Measurements from ENCODE around the gene CNPY4. TPM values are rescaled to one million over a fixed set of nuclear protein-coding genes. Genes with fewer than 3 reads are reported as not detected.

CNPY4 gene
- total RNA-seq, 2 experiments from 2014 or later = 11.0 to 14.0 TPM

DNA sequence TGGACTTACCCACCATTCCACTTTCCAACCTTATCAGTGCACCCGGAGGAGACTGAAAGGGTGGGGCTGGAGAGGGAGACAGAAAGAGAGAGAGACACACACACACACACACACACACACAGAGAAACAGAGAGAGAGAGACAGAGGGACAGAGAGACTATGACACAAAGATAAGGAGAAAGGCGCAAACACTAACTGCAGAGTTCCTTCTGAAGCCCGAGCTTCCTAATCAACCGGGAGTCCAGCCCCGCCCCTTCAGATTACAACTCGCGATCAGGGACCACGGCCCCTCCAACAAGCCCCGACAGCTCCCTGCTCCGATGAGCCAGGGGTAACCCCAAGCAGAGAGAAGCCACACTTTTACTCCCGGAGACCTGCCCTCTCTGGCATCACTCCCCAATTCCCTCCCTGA lies 48.5 kb downstream of the CNPY4 start:
- CTCF ChIA-PET = interaction anchor here (0.5 to 1.3 kb wide), 6 partner anchors 9 to 462 kb away, joined by 3 to 4 read pairs (median 4); partner anchors contain the start of genes GPC2 and STAG3
- no peaks in the 10 kb centered on the region for H3K27me3 Mint-ChIP-seq
- peak overlapping the region; percentile 82 for H3K27ac Mint-ChIP-seq
- ATAC-seq (peak; percentile 8), DNase-seq (peak; percentile 28)
- peak overlapping the region; percentile 70 for H3K4me3 Mint-ChIP-seq
- POLR2A ChIA-PET = interaction anchor here (1.0 to 2.1 kb wide), 2 partner anchors 9 to 13 kb away, joined by 3 to 8 read pairs; partner anchors contain the start of genes GPC2 and STAG3
- H3K9me3 Mint-ChIP-seq (ENCODE audit: low read depth) = no peaks in the 10 kb centered on the region
- peaks cover 74% of the 10 kb centered on the region for H3K4me1 Mint-ChIP-seq
- intact Hi-C loops (cut with DNase I, micrococcal nuclease) = loop anchor here in 1 of 2 experiments (1.0 to 5.0 kb wide), 2 partner anchors 10 to 49 kb away; partner anchors contain the start of genes PVRIG and TRAPPC14
- no peaks in the 10 kb centered on the region for H3K36me3 Mint-ChIP-seq (ENCODE audit: low read depth)

DNA sequence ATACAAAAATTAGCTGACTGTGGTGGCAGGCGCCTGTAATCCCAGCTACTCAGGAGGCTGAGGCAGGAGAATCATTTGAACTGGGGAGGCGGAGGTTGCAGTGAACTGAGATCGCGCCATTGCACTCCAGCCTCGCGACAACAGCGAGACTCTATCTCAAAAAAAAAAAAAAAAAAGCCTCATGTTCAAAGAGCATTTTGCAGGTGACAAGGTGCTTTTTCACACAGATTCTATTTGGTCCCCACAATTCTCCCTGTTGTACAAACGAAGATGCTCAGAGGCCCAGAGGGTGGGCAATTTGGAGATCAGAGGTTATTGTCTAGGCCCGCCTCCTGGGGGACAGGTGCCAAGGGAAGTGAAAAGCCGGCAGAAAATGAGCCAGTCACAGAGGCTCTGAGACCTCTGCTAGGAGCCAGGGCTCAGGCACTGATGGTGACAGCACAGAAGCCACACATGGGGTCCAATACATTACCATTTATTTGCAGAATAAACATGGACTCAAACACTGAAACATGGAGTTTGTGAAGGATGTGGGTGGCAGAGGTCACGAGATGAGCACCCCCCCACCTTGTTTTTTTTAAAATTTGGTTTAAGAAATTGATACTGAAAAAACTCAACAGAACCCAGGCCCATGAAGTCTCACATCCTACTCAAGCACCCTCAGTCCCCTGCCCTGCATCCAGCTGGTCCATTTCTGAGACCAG lies 49.9 kb downstream of the CNPY4 start:
- Mint-ChIP-seq H3K4me3 (peak overlapping the region; percentile 70), H3K27me3 (no peaks in the 10 kb centered on the region), H3K27ac (peak overlapping the region; percentile 64), H3K36me3 (ENCODE audit: low read depth) (no peaks in the 10 kb centered on the region), H3K4me1 (peaks cover 60% of the 10 kb centered on the region), H3K9me3 (ENCODE audit: low read depth) (no peaks in the 10 kb centered on the region)
- DNase-seq (peak; percentile 53), ATAC-seq (peak; percentile 25)
- ChIA-PET POLR2A (interaction anchor here (0.6 to 1.0 kb wide), 3 partner anchors 9 to 23 kb away, joined by 3 to 6 read pairs (median 3); no protein-coding TSS in a partner anchor), CTCF (interaction anchor here (0.6 to 1.1 kb wide), 2 partner anchors 8 to 11 kb away, joined by 3 to 4 read pairs; partner anchors contain the start of genes GPC2 and STAG3)
- intact Hi-C loops (cut with DNase I, micrococcal nuclease) = loop anchor here in 1 of 2 experiments (5.0 kb wide), 1 partner anchor 48 kb away; the partner anchor contains the start of gene PVRIG

DNA sequence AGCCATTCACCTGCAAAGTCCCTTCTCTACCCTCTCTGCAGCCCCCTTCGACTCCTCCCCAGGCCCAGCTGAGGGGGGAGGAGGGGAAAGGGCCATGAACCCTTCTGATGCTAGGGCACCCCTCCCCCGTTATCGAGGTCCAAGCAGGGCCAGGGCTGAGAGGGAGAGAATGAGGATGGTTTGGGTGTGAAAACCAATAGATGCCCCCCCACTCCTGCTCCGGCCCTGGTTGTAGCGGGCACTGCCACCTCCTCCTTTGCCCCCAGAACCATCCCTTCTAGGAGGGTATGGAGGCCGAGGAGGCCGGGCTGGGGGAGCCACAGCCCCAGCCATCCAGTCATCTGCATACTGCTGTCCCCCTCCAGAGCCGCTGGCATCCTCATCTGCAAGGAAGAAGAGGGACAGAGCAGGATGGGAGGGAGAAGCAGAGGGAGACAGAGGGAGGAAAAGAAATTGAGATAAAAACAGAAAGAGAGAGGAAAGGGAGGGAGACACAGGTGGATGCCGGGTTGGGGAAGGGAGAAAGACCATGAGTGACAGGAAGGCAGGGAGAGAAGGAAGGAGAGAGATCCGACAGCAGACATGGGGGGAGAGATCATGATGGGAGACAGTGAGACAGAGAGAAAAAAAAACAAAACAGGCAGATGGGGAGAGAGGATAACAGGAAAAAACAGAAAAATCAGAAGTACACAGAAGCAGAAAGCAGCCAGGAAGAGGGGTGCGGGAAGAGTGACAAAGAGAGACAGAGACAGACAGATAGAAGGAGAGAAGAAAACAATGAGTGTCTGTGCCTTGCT lies 50.9 kb downstream of the CNPY4 start:
- peaks cover 60% of the 10 kb centered on the region for H3K4me1 Mint-ChIP-seq
- no peaks in the 10 kb centered on the region for H3K36me3 Mint-ChIP-seq (ENCODE audit: low read depth)
- ATAC-seq = no peak
- intact Hi-C loops (cut with DNase I, micrococcal nuclease) = no loop called here
- no peaks in the 10 kb centered on the region for H3K27me3 Mint-ChIP-seq
- ChIA-PET POLR2A (no interaction called here), CTCF (no interaction called here)
- H3K27ac Mint-ChIP-seq = peak overlapping the region; percentile 55
- peak overlapping the region; percentile 41 for H3K4me3 Mint-ChIP-seq
- no peaks in the 10 kb centered on the region for H3K9me3 Mint-ChIP-seq (ENCODE audit: low read depth)
- DNase-seq = no peak

DNA sequence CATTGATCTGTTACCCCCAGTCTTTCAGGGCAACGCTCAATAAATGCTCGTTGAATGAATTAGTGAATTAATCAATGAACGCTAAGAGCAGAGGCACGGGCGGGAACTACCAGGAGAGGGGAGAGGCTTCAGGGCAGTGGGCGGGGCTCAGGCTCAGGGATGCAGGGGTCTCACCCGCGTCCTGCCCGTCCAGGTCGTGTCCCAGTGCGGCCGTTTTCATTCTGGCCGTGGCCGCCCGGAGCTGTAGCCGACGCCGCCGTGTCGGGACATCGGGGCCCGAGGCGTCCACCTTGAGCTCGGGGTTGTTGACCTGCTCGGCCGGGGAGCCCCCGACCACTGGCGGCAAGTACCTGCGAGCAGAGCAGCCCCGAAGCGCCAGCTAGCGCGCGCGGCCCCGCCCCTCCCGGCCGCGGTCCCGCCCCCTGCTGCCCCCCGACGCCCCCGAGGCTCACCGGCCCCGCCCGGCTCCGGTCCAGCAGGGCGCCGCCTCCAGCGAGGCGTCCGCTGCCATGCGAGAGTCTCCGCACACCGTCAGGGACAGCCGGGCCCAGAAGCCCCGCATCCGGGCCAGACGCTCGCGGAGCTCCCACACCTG lies 51.8 kb downstream of the CNPY4 start:
- intact Hi-C loops (cut with DNase I, micrococcal nuclease) = no loop called here
- peak overlapping the region; percentile 41 for H3K4me3 Mint-ChIP-seq
- peaks cover 55% of the 10 kb centered on the region for H3K4me1 Mint-ChIP-seq
- H3K9me3 Mint-ChIP-seq (ENCODE audit: low read depth) = no peaks in the 10 kb centered on the region
- DNase-seq (peak; percentile 48), ATAC-seq (peak; percentile 37)
- ChIA-PET CTCF (no interaction called here), POLR2A (interaction anchor here (0.6 kb wide), 1 partner anchor 25 kb away, joined by 3 read pairs; no protein-coding TSS in a partner anchor)
- no peak overlapping the region for H3K27ac Mint-ChIP-seq
- H3K27me3 Mint-ChIP-seq = no peaks in the 10 kb centered on the region
- H3K36me3 Mint-ChIP-seq (ENCODE audit: low read depth) = no peaks in the 10 kb centered on the region

DNA sequence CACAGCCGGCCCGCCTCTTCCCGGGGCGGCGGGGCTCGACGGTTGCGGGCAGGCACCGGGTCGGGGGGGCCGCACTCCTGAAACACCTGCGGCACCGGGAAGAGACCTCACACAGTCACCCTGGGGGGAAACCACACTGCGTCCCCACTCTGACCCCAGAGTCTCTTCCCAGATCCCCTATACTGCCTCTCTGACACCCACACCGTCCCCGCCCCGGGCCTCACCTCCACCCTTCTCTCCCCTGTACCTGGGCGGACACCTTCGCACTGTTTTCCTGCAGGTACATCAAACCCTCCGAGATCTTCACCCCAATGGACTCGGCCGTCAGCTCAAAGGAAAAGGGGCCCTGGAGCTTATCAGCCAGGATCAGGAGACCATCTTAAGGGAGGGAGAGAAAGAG lies 52.4 kb downstream of the CNPY4 start:
- Mint-ChIP-seq H3K4me3 (peak overlapping the region; percentile 22), H3K27ac (no peak overlapping the region), H3K4me1 (peaks cover 54% of the 10 kb centered on the region), H3K36me3 (ENCODE audit: low read depth) (no peaks in the 10 kb centered on the region), H3K27me3 (peaks cover 3% of the 10 kb centered on the region), H3K9me3 (ENCODE audit: low read depth) (no peaks in the 10 kb centered on the region)
- POLR2A ChIA-PET = interaction anchor here (0.6 kb wide), 1 partner anchor 25 kb away, joined by 3 read pairs; no protein-coding TSS in a partner anchor
- ATAC-seq = no peak
- CTCF ChIA-PET = interaction anchor here (0.6 to 1.0 kb wide), 2 partner anchors 37 to 818 kb away, joined by 3 read pairs; no protein-coding TSS in a partner anchor
- intact Hi-C loops (cut with DNase I, micrococcal nuclease) = no loop called here
- peak; percentile 29 for DNase-seq

DNA sequence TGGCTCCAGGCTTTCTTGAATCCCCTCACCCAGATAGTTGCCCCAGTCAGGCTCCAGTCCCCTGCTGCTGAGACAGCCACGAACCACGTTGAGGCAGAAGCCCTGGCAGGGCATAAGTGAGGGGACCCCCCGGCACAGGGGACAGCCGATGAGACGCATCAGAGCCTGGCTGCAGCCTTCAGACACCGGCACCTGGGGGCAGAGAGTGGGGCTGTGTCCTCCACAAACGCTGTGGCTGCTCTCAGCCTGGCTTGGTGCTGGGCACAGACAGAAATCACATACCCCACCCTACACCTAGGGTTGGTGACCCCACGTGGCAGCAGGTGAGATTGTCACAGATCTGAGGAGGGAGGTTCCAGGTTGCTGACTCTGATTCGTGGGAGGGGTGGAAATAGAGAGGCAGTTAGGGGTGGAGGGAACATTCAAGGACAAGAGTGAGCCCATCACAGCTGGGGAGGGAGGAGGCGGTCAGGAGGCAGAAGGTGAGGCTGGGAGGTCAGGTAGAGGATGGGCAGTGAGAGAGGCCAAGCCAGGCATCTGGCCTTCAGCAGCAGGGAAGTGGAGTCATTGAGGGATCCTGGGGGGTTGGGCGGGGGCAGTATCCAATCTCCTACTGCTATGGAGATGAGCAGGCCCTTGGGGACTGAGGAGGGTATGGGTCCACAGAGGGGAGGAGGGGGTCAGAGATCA lies 54.5 kb downstream of the CNPY4 start:
- intact Hi-C loops (cut with DNase I, micrococcal nuclease) = no loop called here
- Mint-ChIP-seq H3K4me3 (no peak overlapping the region), H3K36me3 (ENCODE audit: low read depth) (no peaks in the 10 kb centered on the region), H3K4me1 (peaks cover 39% of the 10 kb centered on the region), H3K27me3 (peaks cover 3% of the 10 kb centered on the region), H3K27ac (no peak overlapping the region), H3K9me3 (ENCODE audit: low read depth) (no peaks in the 10 kb centered on the region)
- no peak for ATAC-seq
- no peak for DNase-seq
- ChIA-PET CTCF (interaction anchor here (0.7 kb wide), 1 partner anchor 191 kb away, joined by 4 read pairs; no protein-coding TSS in a partner anchor), POLR2A (no interaction called here)

DNA sequence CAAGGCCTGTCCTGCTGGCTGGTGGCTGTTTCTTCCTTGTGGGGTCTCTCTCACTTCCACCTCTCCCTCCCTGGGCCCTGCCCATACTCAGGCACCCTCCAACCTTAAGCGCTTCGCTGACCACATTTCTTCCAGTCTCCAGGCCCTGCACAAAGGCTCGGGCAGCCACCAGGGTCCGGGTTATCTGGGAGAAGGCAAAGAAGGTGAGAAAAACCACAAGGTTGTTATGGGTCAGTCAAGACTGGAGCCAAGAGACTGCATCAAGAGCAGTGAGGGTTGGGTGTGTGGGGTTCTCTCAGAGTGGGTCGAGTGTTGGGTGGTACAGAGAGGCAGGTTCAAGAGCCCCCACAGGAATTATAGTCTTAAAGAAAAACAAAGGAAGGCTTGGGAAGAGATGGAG lies 55.1 kb downstream of the CNPY4 start:
- Mint-ChIP-seq H3K36me3 (ENCODE audit: low read depth) (no peaks in the 10 kb centered on the region), H3K27ac (no peak overlapping the region), H3K4me1 (peaks cover 34% of the 10 kb centered on the region), H3K4me3 (no peak overlapping the region), H3K9me3 (ENCODE audit: low read depth) (no peaks in the 10 kb centered on the region), H3K27me3 (peaks cover 3% of the 10 kb centered on the region)
- CTCF ChIA-PET = no interaction called here
- intact Hi-C loops (cut with DNase I, micrococcal nuclease) = no loop called here
- DNase-seq = no peak
- ATAC-seq = no peak
- POLR2A ChIA-PET = no interaction called here

Small RNAs within 50 kb of the gene (microRNA-seq; reads per million reads assigned to microRNA genes)
- gene MIR106B (ENCODE audit: borderline replicate concordance) (8,394 reads per million, percentile 96 among the genes with 10 or more reads in this experiment), gene MIR25 (ENCODE audit: borderline replicate concordance) (683 reads per million, percentile 83 among the genes with 10 or more reads in this experiment), gene MIR4658 (ENCODE audit: borderline replicate concordance) (not detected), gene MIR93 (ENCODE audit: borderline replicate concordance) (11,183 reads per million, percentile 97 among the genes with 10 or more reads in this experiment)

Other genes starting within 250 kb of the CNPY4 start
- not detected for gene OR2AE1, start 242.6 kb upstream of the CNPY4 start, total RNA-seq
- gene TRIM4, start 200.1 kb upstream of the CNPY4 start, total RNA-seq = 10 to 100 TPM; 23.9 to 25.7 TPM
- gene GJC3, start 190.0 kb upstream of the CNPY4 start, total RNA-seq = 1 to 10 TPM in 1 of 2 experiments, under 1 TPM in 1; 0.73 to 1.1 TPM
- gene AZGP1, start 143.6 kb upstream of the CNPY4 start, total RNA-seq = not detected
- 10 to 100 TPM; 45.2 to 62.9 TPM for gene ZKSCAN1, start 104.0 kb upstream of the CNPY4 start, total RNA-seq
- gene ZSCAN21, start 69.9 kb upstream of the CNPY4 start, total RNA-seq = 1 to 10 TPM; 6.4 to 7.4 TPM
- gene ZNF3, start 37.9 kb upstream of the CNPY4 start, total RNA-seq = 10 to 100 TPM; 18.8 to 19.0 TPM
- 10 to 100 TPM; 88.6 to 89.0 TPM for gene COPS6, start 30.7 kb upstream of the CNPY4 start, total RNA-seq
- gene MCM7, start 18.2 kb upstream of the CNPY4 start, total RNA-seq = 100 to 1,000 TPM; 411 to 429 TPM
- gene AP4M1, start 18.0 kb upstream of the CNPY4 start, total RNA-seq = 10 to 100 TPM in 1 of 2 experiments, 1 to 10 TPM in 1; 8.8 to 10.4 TPM
- gene TAF6, start 276 bp upstream of the CNPY4 start, total RNA-seq = 10 to 100 TPM; 54.3 to 59.5 TPM
- 1 to 10 TPM; 1.6 to 2.2 TPM for gene MBLAC1, start 7.3 kb downstream of the CNPY4 start, total RNA-seq
- gene LAMTOR4, start 29.3 kb downstream of the CNPY4 start, total RNA-seq = 100 to 1,000 TPM in 1 of 2 experiments, 10 to 100 TPM in 1; 69.6 to 120 TPM
- 10 to 100 TPM; 15.0 to 17.6 TPM for gene TRAPPC14, start 39.1 kb downstream of the CNPY4 start, total RNA-seq
- 1 to 10 TPM; 4.6 to 7.2 TPM for gene GAL3ST4, start 49.0 kb downstream of the CNPY4 start, total RNA-seq
- 1 to 10 TPM; 5.3 to 6.1 TPM for gene GPC2, start 57.7 kb downstream of the CNPY4 start, total RNA-seq
- 10 to 100 TPM; 24.7 to 28.3 TPM for gene STAG3, start 58.3 kb downstream of the CNPY4 start, total RNA-seq
- gene PVRIG, start 100.3 kb downstream of the CNPY4 start, total RNA-seq = 10 to 100 TPM; 26.9 to 27.7 TPM
- not detected for gene SPDYE3, start 188.1 kb downstream of the CNPY4 start, total RNA-seq
- 10 to 100 TPM; 30.5 to 37.5 TPM for gene PILRB, start 238.5 kb downstream of the CNPY4 start, total RNA-seq